ENCODE measurements around the gene CLCN3.
A peak's percentile ranks its signal among the peaks of the same experiment; 100 is the strongest.
"Not testable (repeated sequence)": the region's sequence is repeated elsewhere in the genome, so short reads cannot be mapped to it uniquely, and the experiment has no call there.

CLCN3 gene

GRCh38 chr4:169619958-169620879, at the start of gene CLCN3:
TSS of gene CLCN3 (plus strand) at chr4:169620578. CDS start at chr4:169635929, 15,351 bp downstream.
- peak; percentile 92 for DNase-seq (ENCODE audit: low spot score)
- TF ChIP-seq CTCF (IDR thresholded peaks at IDR 0.05; ENCODE audit: extremely low read depth, missing control alignments): no peak

- DNase-seq (ENCODE audit: low spot score): not testable (repeated sequence)
Measured at GRCh38 chr4:169571012-169571411, 49.4 kb upstream of the CLCN3 start.

- no peak for DNase-seq (ENCODE audit: low spot score)
- TF ChIP-seq CTCF (IDR thresholded peaks at IDR 0.05; ENCODE audit: extremely low read depth, missing control alignments): no peak
Measured at GRCh38 chr4:169571435-169571834, 48.9 kb upstream of the CLCN3 start.

GRCh38 chr4:169573889-169574288, 46.5 kb upstream of the CLCN3 start:
- DNase-seq (ENCODE audit: low spot score): no peak
- no peak for TF ChIP-seq CTCF (IDR thresholded peaks at IDR 0.05; ENCODE audit: extremely low read depth, missing control alignments)

GRCh38 chr4:169582203-169582602, 38.2 kb upstream of the CLCN3 start:
- no peak for TF ChIP-seq CTCF (IDR thresholded peaks at IDR 0.05; ENCODE audit: extremely low read depth, missing control alignments)
- no peak for DNase-seq (ENCODE audit: low spot score)

GRCh38 chr4:169582706-169583105, 37.7 kb upstream of the CLCN3 start:
- no peak for DNase-seq (ENCODE audit: low spot score)
- TF ChIP-seq CTCF (IDR thresholded peaks at IDR 0.05; ENCODE audit: extremely low read depth, missing control alignments): no peak

GRCh38 chr4:169583563-169583962, 36.8 kb upstream of the CLCN3 start:
- no peak for DNase-seq (ENCODE audit: low spot score)
- TF ChIP-seq CTCF (IDR thresholded peaks at IDR 0.05; ENCODE audit: extremely low read depth, missing control alignments): no peak
